HTERT RPE-1 (cell line): ENCODE measurements around the gene TWF1.
"Not testable (repeated sequence)": the region's sequence is repeated elsewhere in the genome, so short reads cannot be mapped to it uniquely, and the experiment has no call there.

Experiments used
- in situ Hi-C: fragments of 300-500 bp; cut with MboI; formaldehyde crosslinking; loops from 4 replicates; pipeline ENCODE4 v1.14.3; 2020; ENCODE audit warnings: low sequenced_read_pairs

The TWF1 gene

GRCh38 chr12:43805860-43806736, at the start of gene TWF1:
Gene TWF1 (minus strand): TSS chr12:43806317. CDS start chr12:43806245, 72 bp downstream.
- in situ Hi-C loops = no loop called here

- in situ Hi-C loops = no loop called here
These were observed 46.6 kb upstream of the TWF1 start for GRCh38 chr12:43852744-43853143.

- in situ Hi-C loops = no loop called here
These were observed 42.7 kb upstream of the TWF1 start for GRCh38 chr12:43848786-43849185.

- in situ Hi-C loops = no loop called here
These were observed 42.0 kb upstream of the TWF1 start for GRCh38 chr12:43848226-43848507.

- in situ Hi-C loops = not testable (repeated sequence)
These were observed 41.5 kb upstream of the TWF1 start for GRCh38 chr12:43847425-43848225.

- in situ Hi-C loops = no loop called here
These were observed 36.1 kb upstream of the TWF1 start for GRCh38 chr12:43842259-43842658.

GRCh38 chr12:43841253-43841652, 35.1 kb upstream of the TWF1 start:
- in situ Hi-C loops = no loop called here

- in situ Hi-C loops = no loop called here
These were observed 34.2 kb upstream of the TWF1 start for GRCh38 chr12:43840338-43840737.

- in situ Hi-C loops = no loop called here
These were observed 30.4 kb upstream of the TWF1 start for GRCh38 chr12:43836475-43836989.

GRCh38 chr12:43835656-43836474, 29.7 kb upstream of the TWF1 start, which contains the start of gene TMEM117:
Gene TMEM117 (plus strand): TSS chr12:43836081.
- in situ Hi-C loops = no loop called here

GRCh38 chr12:43835264-43835655, 29.1 kb upstream of the TWF1 start:
- in situ Hi-C loops = no loop called here

GRCh38 chr12:43832463-43833168, 26.5 kb upstream of the TWF1 start:
- in situ Hi-C loops = no loop called here

GRCh38 chr12:43827093-43827492, 21.0 kb upstream of the TWF1 start:
- in situ Hi-C loops = no loop called here

GRCh38 chr12:43826681-43827080, 20.6 kb upstream of the TWF1 start:
- in situ Hi-C loops = no loop called here

- in situ Hi-C loops = no loop called here
These were observed 18.2 kb upstream of the TWF1 start for GRCh38 chr12:43824207-43824775.

- in situ Hi-C loops = no loop called here
These were observed 10.1 kb upstream of the TWF1 start for GRCh38 chr12:43816168-43816567.

GRCh38 chr12:43815416-43815815, 9.3 kb upstream of the TWF1 start:
- in situ Hi-C loops = no loop called here

GRCh38 chr12:43812926-43813325, 6.8 kb upstream of the TWF1 start:
- in situ Hi-C loops = no loop called here

GRCh38 chr12:43812057-43812456, 5.9 kb upstream of the TWF1 start:
- in situ Hi-C loops = no loop called here

GRCh38 chr12:43807386-43807785, 1.3 kb upstream of the TWF1 start:
- in situ Hi-C loops = no loop called here
